GM18868 (cell line): ENCODE data around the gene ZBTB46.

Experiments used
- ATAC-seq: cut with Tn5 transposase; IDR thresholded peaks from one replicate; pipeline ENCODE4 v1.9.1; 2021; ENCODE audit warnings: mild to moderate bottlenecking, moderate library complexity; ENCODE audit not compliant: unreplicated experiment

Gene ZBTB46

DNA sequence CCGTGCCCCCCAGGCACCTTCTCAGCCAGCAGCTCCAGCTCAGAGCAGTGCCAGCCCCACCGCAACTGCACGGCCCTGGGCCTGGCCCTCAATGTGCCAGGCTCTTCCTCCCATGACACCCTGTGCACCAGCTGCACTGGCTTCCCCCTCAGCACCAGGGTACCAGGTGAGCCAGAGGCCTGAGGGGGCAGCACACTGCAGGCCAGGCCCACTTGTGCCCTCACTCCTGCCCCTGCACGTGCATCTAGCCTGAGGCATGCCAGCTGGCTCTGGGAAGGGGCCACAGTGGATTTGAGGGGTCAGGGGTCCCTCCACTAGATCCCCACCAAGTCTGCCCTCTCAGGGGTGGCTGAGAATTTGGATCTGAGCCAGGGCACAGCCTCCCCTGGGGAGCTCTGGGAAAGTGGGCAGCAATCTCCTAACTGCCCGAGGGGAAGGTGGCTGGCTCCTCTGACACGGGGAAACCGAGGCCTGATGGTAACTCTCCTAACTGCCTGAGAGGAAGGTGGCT lies 133.7 kb downstream of the ZBTB46 start:
- ATAC-seq, result no peak

DNA sequence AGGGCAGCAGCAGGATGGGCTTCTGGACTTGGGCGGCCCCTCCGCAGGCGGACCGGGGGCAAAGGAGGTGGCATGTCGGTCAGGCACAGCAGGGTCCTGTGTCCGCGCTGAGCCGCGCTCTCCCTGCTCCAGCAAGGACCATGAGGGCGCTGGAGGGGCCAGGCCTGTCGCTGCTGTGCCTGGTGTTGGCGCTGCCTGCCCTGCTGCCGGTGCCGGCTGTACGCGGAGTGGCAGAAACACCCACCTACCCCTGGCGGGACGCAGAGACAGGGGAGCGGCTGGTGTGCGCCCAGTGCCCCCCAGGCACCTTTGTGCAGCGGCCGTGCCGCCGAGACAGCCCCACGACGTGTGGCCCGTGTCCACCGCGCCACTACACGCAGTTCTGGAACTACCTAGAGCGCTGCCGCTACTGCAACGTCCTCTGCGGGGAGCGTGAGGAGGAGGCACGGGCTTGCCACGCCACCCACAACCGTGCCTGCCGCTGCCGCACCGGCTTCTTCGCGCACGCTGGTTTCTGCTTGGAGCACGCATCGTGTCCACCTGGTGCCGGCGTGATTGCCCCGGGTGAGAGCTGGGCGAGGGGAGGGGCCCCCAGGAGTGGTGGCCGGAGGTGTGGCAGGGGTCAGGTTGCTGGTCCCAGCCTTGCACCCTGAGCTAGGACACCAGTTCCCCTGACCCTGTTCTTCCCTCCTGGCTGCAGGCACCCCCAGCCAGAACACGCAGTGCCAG lies 134.3 kb downstream of the ZBTB46 start, which contains the start of gene TNFRSF6B:
TSS of gene TNFRSF6B (plus strand) at position 25 of the 729 bp plus-strand sequence. CDS start at position 141, 116 bp downstream.
- ATAC-seq, result no peak

DNA sequence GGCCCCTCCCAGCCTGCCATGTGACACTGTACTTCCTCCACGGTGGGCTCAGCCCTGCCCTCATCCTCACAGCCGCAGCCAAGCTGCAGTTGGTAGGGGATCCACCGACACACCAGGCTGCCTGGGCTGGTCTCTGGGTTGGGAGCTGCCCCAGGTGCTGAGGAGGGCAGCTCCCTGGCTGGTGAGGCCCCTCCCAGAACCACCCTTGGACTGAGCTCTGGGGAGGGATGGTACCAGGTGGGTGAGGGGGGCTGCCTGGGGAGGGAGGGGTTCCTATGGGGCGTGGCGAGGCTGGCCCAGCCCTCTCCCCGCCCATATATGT lies 134.8 kb downstream of the ZBTB46 start:
- no peak for ATAC-seq

DNA sequence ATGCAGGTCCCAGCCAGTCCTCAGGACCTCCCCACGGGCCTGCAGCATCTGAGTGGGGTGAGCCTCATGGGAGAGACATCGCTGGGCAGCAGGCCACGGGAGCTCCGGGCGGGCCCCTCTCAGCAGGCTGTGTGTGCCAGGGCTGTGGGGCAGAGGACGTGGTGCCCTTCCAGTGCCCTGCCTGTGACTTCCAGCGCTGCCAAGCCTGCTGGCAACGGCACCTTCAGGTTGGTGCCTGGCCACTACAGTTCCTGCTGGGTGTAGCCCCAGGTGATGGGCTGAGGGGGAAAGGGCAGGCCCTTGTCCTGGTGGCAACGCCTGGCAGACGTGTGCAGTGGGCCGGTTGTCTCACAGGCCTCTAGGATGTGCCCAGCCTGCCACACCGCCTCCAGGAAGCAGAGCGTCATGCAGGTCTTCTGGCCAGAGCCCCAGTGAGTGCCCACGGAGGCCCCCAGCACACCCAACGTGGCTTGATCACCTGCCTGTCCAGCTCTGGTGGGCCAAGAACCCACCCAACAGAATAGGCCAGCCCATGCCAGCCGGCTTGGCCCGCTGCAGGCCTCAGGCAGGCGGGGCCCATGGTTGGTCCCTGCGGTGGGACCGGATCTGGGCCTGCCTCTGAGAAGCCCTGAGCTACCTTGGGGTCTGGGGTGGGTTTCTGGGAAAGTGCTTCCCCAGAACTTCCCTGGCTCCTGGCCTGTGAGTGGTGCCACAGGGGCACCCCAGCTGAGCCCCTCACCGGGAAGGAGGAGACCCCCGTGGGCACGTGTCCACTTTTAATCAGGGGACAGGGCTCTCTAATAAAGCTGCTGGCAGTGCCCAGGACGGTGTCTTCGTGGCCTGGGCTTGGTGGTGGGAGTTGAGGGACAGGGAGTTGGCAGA lies 135.4 kb downstream of the ZBTB46 start:
- no peak for ATAC-seq

DNA sequence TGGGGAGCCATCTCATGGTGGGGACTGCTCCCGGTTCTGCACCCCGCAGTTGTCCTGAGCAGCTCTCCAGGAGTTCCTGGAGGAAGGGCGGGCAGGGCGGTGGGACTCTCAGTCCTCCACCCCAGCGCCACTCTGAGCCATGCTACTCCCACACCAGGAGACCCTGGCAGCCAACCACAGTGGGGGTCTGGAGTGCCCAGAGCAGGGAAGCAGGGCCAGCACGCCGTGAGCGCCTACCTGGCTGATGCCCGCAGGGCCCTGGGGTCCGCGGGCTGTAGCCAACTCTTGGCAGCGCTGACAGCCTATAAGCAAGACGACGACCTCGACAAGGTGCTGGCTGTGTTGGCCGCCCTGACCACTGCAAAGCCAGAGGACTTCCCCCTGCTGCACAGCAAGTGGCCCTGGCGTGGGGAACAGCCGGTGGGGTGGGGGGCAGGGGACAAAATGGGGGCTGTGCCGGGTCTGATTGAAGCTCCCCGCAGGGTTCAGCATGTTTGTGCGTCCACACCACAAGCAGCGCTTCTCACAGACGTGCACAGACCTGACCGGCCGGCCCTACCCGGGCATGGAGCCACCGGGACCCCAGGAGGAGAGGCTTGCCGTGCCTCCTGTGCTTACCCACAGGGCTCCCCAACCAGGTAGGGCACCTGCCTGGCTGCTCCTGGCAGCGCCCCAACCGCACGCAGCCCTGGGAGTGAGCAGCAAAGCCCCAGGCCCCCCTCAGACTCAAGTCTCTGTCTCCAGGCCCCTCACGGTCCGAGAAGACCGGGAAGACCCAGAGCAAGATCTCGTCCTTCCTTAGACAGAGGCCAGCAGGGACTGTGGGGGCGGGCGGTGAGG lies 136.3 kb downstream of the ZBTB46 start:
- no peak for ATAC-seq

DNA sequence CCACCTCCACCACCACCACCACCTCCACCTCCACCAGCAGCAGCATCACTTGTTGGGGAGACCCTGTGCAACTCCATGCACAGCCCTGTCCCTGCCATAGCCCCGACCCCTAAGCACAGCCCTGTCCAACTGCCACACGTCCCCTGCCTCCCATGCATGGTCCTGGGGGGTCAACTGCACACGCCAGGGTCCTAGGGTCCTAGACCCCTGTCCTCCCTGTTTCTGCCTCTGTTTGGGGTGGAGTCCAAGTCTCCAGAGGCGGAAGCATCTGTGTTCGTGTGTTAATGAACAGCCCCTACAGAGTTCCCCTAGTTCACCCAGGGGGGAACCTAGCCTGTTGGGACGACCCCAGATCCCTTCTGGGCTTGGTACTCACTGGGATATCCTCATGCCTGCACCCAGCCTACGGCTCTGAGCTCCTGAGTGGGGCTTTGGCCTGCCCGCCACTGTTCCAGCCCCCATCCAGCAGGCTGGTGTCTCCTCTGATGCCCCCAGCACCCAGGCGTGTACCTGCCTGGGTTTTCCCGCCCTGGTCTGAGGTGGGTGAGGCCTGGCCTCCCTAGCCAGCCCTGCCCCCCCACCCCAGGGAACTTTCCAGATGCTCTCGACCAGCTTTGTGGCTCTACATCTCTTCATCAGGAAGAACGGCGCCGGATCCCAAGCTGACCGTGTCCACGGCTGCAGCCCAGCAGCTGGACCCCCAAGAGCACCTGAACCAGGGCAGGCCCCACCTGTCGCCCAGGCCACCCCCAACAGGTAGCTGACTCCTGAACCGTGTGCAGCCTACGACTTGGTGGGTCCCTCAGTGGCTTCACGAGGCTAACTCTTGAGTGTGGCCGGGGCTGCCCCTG lies 137.1 kb downstream of the ZBTB46 start:
- ATAC-seq, result no peak
